Neural progenitor cell (in vitro differentiated cells): Measurements from ENCODE around the gene ARSA. TPM values are rescaled to one million over a fixed set of nuclear protein-coding genes. Genes with fewer than 3 reads are reported as not detected.
"Not testable (repeated sequence)": the region's sequence is repeated elsewhere in the genome, so short reads cannot be mapped to it uniquely, and the experiment has no call there.

Experiments used
- DNase-seq: peaks from one replicate; pipeline ENCODE4 v3.0.0-alpha.2; 2016; ENCODE audit warnings: low spot score
- H2AFZ ChIP-seq: fragments of 200-600 bp; sonication (generic); replicated peaks from 2 replicates; pipeline ENCODE4 v1.6.1; 2016; ENCODE audit warnings: antibody characterized with exemption
- H3F3A ChIP-seq: fragments of 200-600 bp; sonication (generic); 2 replicates; pipeline ENCODE4 v1.6.1; 2016; ENCODE audit warnings: antibody characterized with exemption, low read depth
- H3K27ac ChIP-seq: fragments of 200-600 bp; sonication (generic); 2 replicates; pipeline ENCODE4 v1.5.1; 2016; ENCODE audit warnings: mild to moderate bottlenecking
- H3K27me3 ChIP-seq: fragments of 200-600 bp; sonication (generic); 2 replicates; pipeline ENCODE4 v1.6.1; 2016; ENCODE audit warnings: mild to moderate bottlenecking, moderate library complexity
- H3K36me3 ChIP-seq: fragments of 200-600 bp; sonication (generic); 2 replicates; pipeline ENCODE4 v1.5.1; 2016
- H3K4me1 ChIP-seq: fragments of 200-600 bp; sonication (generic); 2 replicates; pipeline ENCODE4 v1.6.1; 2016; ENCODE audit warnings: mixed run types
- H3K4me2 ChIP-seq: fragments of 200-600 bp; sonication (generic); 2 replicates; pipeline ENCODE4 v1.6.1; 2016
- H3K4me3 ChIP-seq: fragments of 200-600 bp; sonication (generic); 2 replicates; pipeline ENCODE4 v1.5.1; 2016
- H3K79me2 ChIP-seq: fragments of 200-600 bp; sonication (generic); 2 replicates; pipeline ENCODE4 v1.6.1; 2016; ENCODE audit warnings: low read depth
- H3K9ac ChIP-seq: fragments of 200-600 bp; sonication (generic); 2 replicates; pipeline ENCODE4 v1.6.1; 2016
- H3K9me3 ChIP-seq: fragments of 200-600 bp; sonication (generic); 2 replicates; pipeline ENCODE4 v1.5.1; 2016; ENCODE audit warnings: low read depth
- H4K20me1 ChIP-seq: fragments of 200-600 bp; sonication (generic); 2 replicates; pipeline ENCODE4 v1.6.1; 2016; ENCODE audit warnings: low read depth
- H3K27ac Mint-ChIP-seq: 3 replicates; pipeline ENCODE4 v1.8.0; 2021; ENCODE audit warnings: mixed read lengths
- H3K27me3 Mint-ChIP-seq: 2 replicates; pipeline ENCODE4 v1.8.0; 2022; ENCODE audit warnings: low read depth, mild to moderate bottlenecking, inconsistent platforms, moderate library complexity, mixed read lengths; ENCODE audit not compliant: insufficient read depth
- H3K36me3 Mint-ChIP-seq: 3 replicates; pipeline ENCODE4 v1.8.0; 2021; ENCODE audit warnings: mixed read lengths
- H3K4me1 Mint-ChIP-seq: 3 replicates; pipeline ENCODE4 v1.8.0; 2021; ENCODE audit warnings: mixed read lengths
- H3K4me3 Mint-ChIP-seq: 3 replicates; pipeline ENCODE4 v1.8.0; 2021; ENCODE audit warnings: mild to moderate bottlenecking, moderate library complexity, mixed read lengths
- H3K9me3 Mint-ChIP-seq: 3 replicates; pipeline ENCODE4 v1.8.0; 2020; ENCODE audit warnings: mixed read lengths
- CTCF ChIP-seq: fragments of 200-600 bp; sonication (generic); IDR thresholded peaks from 2 replicates; pipeline ENCODE4 v1.5.1; 2017; ENCODE audit warnings: antibody characterized with exemption, mild to moderate bottlenecking
- EZH2 ChIP-seq: fragments of 200-600 bp; sonication (generic); IDR thresholded peaks from 2 replicates; pipeline ENCODE4 v1.6.1; 2017; ENCODE audit warnings: antibody characterized with exemption, mild to moderate bottlenecking, moderate library complexity
- EZH2phosphoT487 ChIP-seq: fragments of 200-600 bp; sonication (generic); IDR thresholded peaks from 2 replicates; pipeline ENCODE4 v1.6.1; 2017; ENCODE audit warnings: antibody characterized with exemption
- total RNA-seq: library from RNA; depleted of rRNA; stranded (reverse); fragments of >200 nt; gene quantifications from 2 replicates; pipeline ENCODE4 v1.2.3, GENCODE V29; 2015; ENCODE audit warnings: low replicate concordance

Gene ARSA
- total RNA-seq, 1 donor from 2014 or later = 4.2 TPM

- not testable (repeated sequence) for H2AFZ ChIP-seq, H3K4me3 Mint-ChIP-seq, H3K4me3 ChIP-seq, H3K4me2 ChIP-seq, H3K27ac ChIP-seq, H3K9me3 ChIP-seq, H3K36me3 ChIP-seq, H3K27ac Mint-ChIP-seq, H3K9me3 Mint-ChIP-seq, H4K20me1 ChIP-seq, H3K79me2 ChIP-seq, H3K9ac ChIP-seq, H3K27me3 Mint-ChIP-seq, DNase-seq, H3K36me3 Mint-ChIP-seq
- Histone ChIP-seq H3F3A (peaks cover 19% of the 10 kb centered on the region), H3K27me3 (peaks cover 32% of the 10 kb centered on the region), H3K4me1 (peaks cover 17% of the 10 kb centered on the region)
- peaks cover 23% of the 10 kb centered on the region for H3K4me1 Mint-ChIP-seq
Observed at GRCh38 chr22:50643021-50643820, 15.3 kb upstream of the ARSA start.

GRCh38 chr22:50641696-50642607 lies 14.0 kb upstream of the ARSA start:
- no peaks in the 10 kb centered on the region for H3K36me3 Mint-ChIP-seq
- H3F3A ChIP-seq = peaks cover 19% of the 10 kb centered on the region
- H2AFZ ChIP-seq = no peak overlapping the region
- H3K9me3 Mint-ChIP-seq = peaks cover 7% of the 10 kb centered on the region
- H4K20me1 ChIP-seq = no peaks in the 10 kb centered on the region
- peaks cover 6% of the 10 kb centered on the region for H3K27me3 Mint-ChIP-seq
- no peak overlapping the region for H3K27ac ChIP-seq
- H3K36me3 ChIP-seq = no peaks in the 10 kb centered on the region
- peaks cover 32% of the 10 kb centered on the region for H3K27me3 ChIP-seq
- H3K4me3 ChIP-seq = peak overlapping the region; percentile 11
- DNase-seq = peak; percentile 82
- peak overlapping the region; percentile 96 for H3K27ac Mint-ChIP-seq
- peaks cover 17% of the 10 kb centered on the region for H3K4me1 ChIP-seq
- peak overlapping the region; percentile 80 for H3K4me3 Mint-ChIP-seq
- no peaks in the 10 kb centered on the region for H3K79me2 ChIP-seq
- H3K9me3 ChIP-seq = no peaks in the 10 kb centered on the region
- H3K9ac ChIP-seq = no peak overlapping the region
- TF ChIP-seq EZH2phosphoT487 (no peak), EZH2 (no peak), CTCF (peak; percentile 28)
- H3K4me1 Mint-ChIP-seq = peaks cover 23% of the 10 kb centered on the region
- peak overlapping the region; percentile 69 for H3K4me2 ChIP-seq

GRCh38 chr22:50640857-50641647 lies 13.1 kb upstream of the ARSA start:
- no peak overlapping the region for H3K27ac ChIP-seq
- Mint-ChIP-seq H3K27me3 (peaks cover 3% of the 10 kb centered on the region), H3K27ac (no peak overlapping the region), H3K36me3 (no peaks in the 10 kb centered on the region), H3K4me1 (peaks cover 23% of the 10 kb centered on the region), H3K4me3 (no peak overlapping the region), H3K9me3 (peaks cover under 1% of the 10 kb centered on the region)
- H3K79me2 ChIP-seq = no peaks in the 10 kb centered on the region
- TF ChIP-seq EZH2phosphoT487 (no peak), EZH2 (no peak), CTCF (no peak)
- H3K9me3 ChIP-seq = no peaks in the 10 kb centered on the region
- no peaks in the 10 kb centered on the region for H3K36me3 ChIP-seq
- peak; percentile 27 for DNase-seq
- H3K9ac ChIP-seq = no peak overlapping the region
- H4K20me1 ChIP-seq = no peaks in the 10 kb centered on the region
- peaks cover 17% of the 10 kb centered on the region for H3K4me1 ChIP-seq
- peaks cover 19% of the 10 kb centered on the region for H3F3A ChIP-seq
- H2AFZ ChIP-seq = no peak overlapping the region
- no peak overlapping the region for H3K4me3 ChIP-seq
- H3K4me2 ChIP-seq = peak overlapping the region; percentile 69
- peaks cover 32% of the 10 kb centered on the region for H3K27me3 ChIP-seq

- not testable (repeated sequence) for H4K20me1 ChIP-seq, H3K36me3 Mint-ChIP-seq
- H3K4me1 Mint-ChIP-seq = peaks cover 23% of the 10 kb centered on the region
Observed at GRCh38 chr22:50640296-50640695, 12.3 kb upstream of the ARSA start.

More at GRCh38 chr22:50640296-50640695, 12.3 kb upstream of the ARSA start:
- peaks cover 17% of the 10 kb centered on the region for H3K4me1 ChIP-seq
- not testable (repeated sequence) for H3K27me3 Mint-ChIP-seq, H3K4me2 ChIP-seq, H3K27ac ChIP-seq, H3K9ac ChIP-seq, H2AFZ ChIP-seq, H3K4me3 ChIP-seq, DNase-seq, H3K36me3 ChIP-seq, H3K79me2 ChIP-seq, H3K9me3 Mint-ChIP-seq, H3K9me3 ChIP-seq
- peaks cover 19% of the 10 kb centered on the region for H3F3A ChIP-seq
- Mint-ChIP-seq H3K4me3 (peak overlapping the region; percentile 2), H3K27ac (peak overlapping the region; percentile 70)
- peaks cover 26% of the 10 kb centered on the region for H3K27me3 ChIP-seq
